Mesendoderm (in vitro differentiated cells): ENCODE measurements around the gene SH3RF1.

Source experiments
- DNase-seq: peaks from one replicate; pipeline ENCODE4 v3.0.0; 2013
- H2AK5ac ChIP-seq: 2 replicates; pipeline ENCODE4 v1.6.1; 2013; ENCODE audit warnings: low read length, inconsistent platforms
- H2BK120ac ChIP-seq: 2 replicates; pipeline ENCODE4 v1.6.1; 2013; ENCODE audit warnings: low read depth, mild to moderate bottlenecking, low read length, moderate library complexity, mixed read lengths
- H2BK15ac ChIP-seq: replicated peaks from 2 replicates; pipeline ENCODE4 v1.6.1; 2013; ENCODE audit warnings: low read depth, mild to moderate bottlenecking, moderate library complexity
- H2BK5ac ChIP-seq: 2 replicates; pipeline ENCODE4 v1.6.1; 2013; ENCODE audit warnings: low read length, inconsistent platforms
- H3K18ac ChIP-seq: 2 replicates; pipeline ENCODE4 v1.6.1; 2013; ENCODE audit warnings: mild to moderate bottlenecking, low read length, mixed read lengths
- H3K23ac ChIP-seq: one replicate; pipeline ENCODE4 v1.6.1; 2013; ENCODE audit warnings: low read length
- H3K27ac ChIP-seq: 2 replicates; pipeline ENCODE4 v1.5.1; 2013; ENCODE audit warnings: low read depth, mild to moderate bottlenecking, inconsistent platforms, low read length, moderate library complexity
- H3K27me3 ChIP-seq: 2 replicates; pipeline ENCODE4 v1.6.1; 2013; ENCODE audit warnings: low read length, control low read depth, mild to moderate bottlenecking, inconsistent platforms; ENCODE audit not compliant: insufficient read depth, poor library complexity
- H3K36me3 ChIP-seq: 2 replicates; pipeline ENCODE4 v1.6.1; 2013; ENCODE audit warnings: low read length, inconsistent platforms; ENCODE audit not compliant: control insufficient read depth, insufficient read depth
- H3K4ac ChIP-seq: one replicate; pipeline ENCODE4 v1.6.1; 2013; ENCODE audit warnings: low read depth, mild to moderate bottlenecking, low read length, moderate library complexity
- H3K4me1 ChIP-seq: 2 replicates; pipeline ENCODE4 v1.6.1; 2013; ENCODE audit warnings: low read depth, low read length, inconsistent platforms; ENCODE audit not compliant: control insufficient read depth
- H3K4me2 ChIP-seq: 2 replicates; pipeline ENCODE4 v1.6.1; 2013; ENCODE audit warnings: low read length
- H3K4me3 ChIP-seq: 2 replicates; pipeline ENCODE4 v1.5.1; 2013; ENCODE audit warnings: mild to moderate bottlenecking, low read length
- H3K56ac ChIP-seq: one replicate; pipeline ENCODE4 v1.6.1; 2013; ENCODE audit warnings: low read length
- H3K79me1 ChIP-seq: 2 replicates; pipeline ENCODE4 v1.6.1; 2013; ENCODE audit warnings: low read length, inconsistent platforms
- H3K79me2 ChIP-seq: 2 replicates; pipeline ENCODE4 v1.6.1; 2013; ENCODE audit warnings: mild to moderate bottlenecking, low read length; ENCODE audit not compliant: control insufficient read depth, insufficient read depth
- H3K9ac ChIP-seq: 2 replicates; pipeline ENCODE4 v1.6.1; 2013; ENCODE audit warnings: low read length, inconsistent platforms
- H4K5ac ChIP-seq: one replicate; pipeline ENCODE4 v1.6.1; 2013; ENCODE audit warnings: low read length
- H4K8ac ChIP-seq: one replicate; pipeline ENCODE4 v1.6.1; 2013; ENCODE audit warnings: low read depth, mild to moderate bottlenecking, control low read depth, low read length, moderate library complexity
- WGBS: extraction: QIAGEN DNeasy Blood & Tissue Kit; methylation state at CpG from one replicate; pipeline ENCODE4 v1.1.7; 2013; ENCODE audit warnings: low lambda C conversion rate, missing lambda C conversion rate; ENCODE audit not compliant: insufficient coverage; ENCODE audit errors: extremely low coverage; 5-methylcytosine and 5-hydroxymethylcytosine counted together

SH3RF1 gene

GRCh38 chr4:169272265-169272886 lies 1.6 kb upstream of the SH3RF1 start:
- Histone ChIP-seq H3K79me2 (peaks cover 18% of the 10 kb centered on the region), H3K9ac (no peak overlapping the region), H3K4me3 (no peak overlapping the region), H3K23ac (no peak overlapping the region), H2BK120ac (no peak overlapping the region), H3K4me1 (peaks cover 3% of the 10 kb centered on the region), H4K5ac (no peak overlapping the region), H4K8ac (no peak overlapping the region), H3K56ac (no peak overlapping the region), H3K36me3 (no peaks in the 10 kb centered on the region), H2BK5ac (no peak overlapping the region), H3K18ac (peak overlapping the region; percentile 72), H2AK5ac (no peak overlapping the region), H3K79me1 (no peaks in the 10 kb centered on the region), H3K4me2 (no peak overlapping the region), H3K27me3 (no peaks in the 10 kb centered on the region), H3K27ac (no peak overlapping the region), H3K4ac (no peak overlapping the region), H2BK15ac (peak overlapping the region; percentile 39)
- DNase-seq = no peak
- no CpG with 5 or more reads among the region's 3 CpGs for WGBS

- H3K18ac ChIP-seq = peak overlapping the region; percentile 88
- peak overlapping the region; percentile 82 for H3K4me3 ChIP-seq
- peak overlapping the region; percentile 69 for H3K4me2 ChIP-seq
- no peak overlapping the region for H4K8ac ChIP-seq
- H3K79me2 ChIP-seq = peaks cover 21% of the 10 kb centered on the region
- no peaks in the 10 kb centered on the region for H3K79me1 ChIP-seq
- H3K23ac ChIP-seq = no peak overlapping the region
- no peak overlapping the region for H2BK5ac ChIP-seq
- DNase-seq = peak; percentile 44
- H3K27ac ChIP-seq = no peak overlapping the region
- peak overlapping the region; percentile 96 for H3K56ac ChIP-seq
- H3K36me3 ChIP-seq = no peaks in the 10 kb centered on the region
- WGBS = no CpG with 5 or more reads among the region's 11 CpGs
- H3K27me3 ChIP-seq = no peaks in the 10 kb centered on the region
- no peak overlapping the region for H2BK15ac ChIP-seq
- H2AK5ac ChIP-seq = no peak overlapping the region
- no peak overlapping the region for H4K5ac ChIP-seq
- H3K4me1 ChIP-seq = peaks cover 3% of the 10 kb centered on the region
- H3K4ac ChIP-seq = peak overlapping the region; percentile 38
- H2BK120ac ChIP-seq = no peak overlapping the region
- peak overlapping the region; percentile 89 for H3K9ac ChIP-seq
Observed at GRCh38 chr4:169271692-169272007, 894 bp upstream of the SH3RF1 start.

- peak overlapping the region; percentile 88 for H3K18ac ChIP-seq
- H3K27ac ChIP-seq = peak overlapping the region; percentile 85
- no peaks in the 10 kb centered on the region for H3K79me1 ChIP-seq
- H3K56ac ChIP-seq = peak overlapping the region; percentile 96
- H3K4me1 ChIP-seq = peaks cover 7% of the 10 kb centered on the region
- peak overlapping the region; percentile 89 for H3K9ac ChIP-seq
- peak overlapping the region; percentile 77 for H3K4me2 ChIP-seq
- H3K36me3 ChIP-seq = no peaks in the 10 kb centered on the region
- peak overlapping the region; percentile 37 for H2BK15ac ChIP-seq
- no peaks in the 10 kb centered on the region for H3K27me3 ChIP-seq
- WGBS = no CpG with 5 or more reads among the region's 62 CpGs
- H2AK5ac ChIP-seq = no peak overlapping the region
- peak overlapping the region; percentile 30 for H2BK120ac ChIP-seq
- peak overlapping the region; percentile 20 for H3K4ac ChIP-seq
- H3K4me3 ChIP-seq = peak overlapping the region; percentile 82
- H3K79me2 ChIP-seq = peaks cover 31% of the 10 kb centered on the region
- peak overlapping the region; percentile 61 for H2BK5ac ChIP-seq
- peak; percentile 78 for DNase-seq
- no peak overlapping the region for H4K5ac ChIP-seq
- peak overlapping the region; percentile 48 for H3K23ac ChIP-seq
- no peak overlapping the region for H4K8ac ChIP-seq
Observed at GRCh38 chr4:169269916-169270809, 593 bp downstream of the SH3RF1 start.

- Histone ChIP-seq H2AK5ac (no peak overlapping the region), H2BK120ac (no peak overlapping the region), H3K36me3 (no peaks in the 10 kb centered on the region), H3K79me2 (peaks cover 38% of the 10 kb centered on the region), H2BK15ac (no peak overlapping the region), H3K79me1 (peaks cover 5% of the 10 kb centered on the region), H3K4ac (no peak overlapping the region), H2BK5ac (no peak overlapping the region), H3K27me3 (no peaks in the 10 kb centered on the region), H3K18ac (no peak overlapping the region), H3K9ac (peak overlapping the region; percentile 89), H3K23ac (no peak overlapping the region), H3K27ac (no peak overlapping the region), H3K56ac (peak overlapping the region; percentile 58), H3K4me2 (peak overlapping the region; percentile 54), H3K4me3 (no peak overlapping the region), H3K4me1 (peaks cover 11% of the 10 kb centered on the region), H4K5ac (no peak overlapping the region), H4K8ac (no peak overlapping the region)
- WGBS = no CpG with 5 or more reads among the region's 13 CpGs
- DNase-seq = no peak
Observed at GRCh38 chr4:169268951-169269760, 1.6 kb downstream of the SH3RF1 start.

GRCh38 chr4:169267070-169267469 lies 3.7 kb downstream of the SH3RF1 start:
- DNase-seq = peak; percentile 55
- Histone ChIP-seq H3K4me3 (no peak overlapping the region), H3K27me3 (no peaks in the 10 kb centered on the region), H3K18ac (no peak overlapping the region), H3K36me3 (no peaks in the 10 kb centered on the region), H4K8ac (no peak overlapping the region), H3K79me1 (peaks cover 16% of the 10 kb centered on the region), H2BK5ac (no peak overlapping the region), H2BK120ac (no peak overlapping the region), H3K4me1 (peaks cover 11% of the 10 kb centered on the region), H4K5ac (no peak overlapping the region), H2AK5ac (no peak overlapping the region), H3K4me2 (no peak overlapping the region), H3K27ac (no peak overlapping the region), H3K4ac (no peak overlapping the region), H2BK15ac (no peak overlapping the region), H3K23ac (no peak overlapping the region), H3K79me2 (peaks cover 53% of the 10 kb centered on the region), H3K9ac (no peak overlapping the region), H3K56ac (peak overlapping the region; percentile 57)
- no CpG with 5 or more reads among the region's 1 CpG for WGBS
